Mesodermal cell (in vitro differentiated cells): ENCODE results near the gene KCNQ5.
A peak's percentile ranks its signal among the peaks of the same experiment; 100 is the strongest.

Experiments
- H3K27ac ChIP-seq: 2 replicates; pipeline ENCODE4 v1.7.0; 2013; ENCODE audit warnings: mild to moderate bottlenecking, low read depth, low read length, moderate library complexity; ENCODE audit not compliant: severe bottlenecking
- H3K36me3 ChIP-seq: 2 replicates; pipeline ENCODE4 v1.7.1; 2013; ENCODE audit warnings: mild to moderate bottlenecking, low read length, moderate library complexity; ENCODE audit not compliant: control insufficient read depth, insufficient read depth
- H3K4me1 ChIP-seq: one replicate; pipeline ENCODE4 v1.7.1; 2013; ENCODE audit warnings: mild to moderate bottlenecking, low read length; ENCODE audit not compliant: insufficient read depth, control insufficient read depth, poor library complexity, severe bottlenecking
- H3K4me3 ChIP-seq: 2 replicates; pipeline ENCODE4 v1.7.0; 2013; ENCODE audit warnings: low read length, control low read depth, mild to moderate bottlenecking; ENCODE audit not compliant: insufficient read depth, poor library complexity, severe bottlenecking; ENCODE audit errors: extremely low read depth
- H3K9me3 ChIP-seq: 2 replicates; pipeline ENCODE4 v1.7.1; 2013; ENCODE audit warnings: mild to moderate bottlenecking, low read length, moderate library complexity; ENCODE audit not compliant: control insufficient read depth
- WGBS, 2 experiments: methylation state at CpG; one replicate each; pipeline ENCODE4 v1.1.5; 2013; ENCODE audit warnings: missing lambda C conversion rate in 2 of 2; ENCODE audit not compliant: insufficient coverage in 2 of 2; 5-methylcytosine and 5-hydroxymethylcytosine counted together

KCNQ5 gene

GRCh38 chr6:72620871-72621290 is 983 bp upstream of the KCNQ5 start:
- no peak overlapping the region for H3K27ac ChIP-seq

GRCh38 chr6:72622094-72622940 is 453 bp downstream of the KCNQ5 start:
- H3K36me3 ChIP-seq = no peaks in the 10 kb centered on the region
- WGBS, 2 experiments = 1% methylated on average over 52 to 83 of the region's 89 CpGs

More at GRCh38 chr6:72620871-72621290, 983 bp upstream of the KCNQ5 start:
- H3K36me3 ChIP-seq = no peaks in the 10 kb centered on the region
- WGBS, 2 experiments = 6 to 12% methylated on average over 12 to 16 of the region's 21 CpGs
- H3K9me3 ChIP-seq = no peaks in the 10 kb centered on the region
- peak overlapping the region; percentile 59 for H3K4me3 ChIP-seq
- peaks cover 13% of the 10 kb centered on the region for H3K4me1 ChIP-seq

GRCh38 chr6:72623808-72624207 is 1.9 kb downstream of the KCNQ5 start:
- no peak overlapping the region for H3K27ac ChIP-seq
- peak overlapping the region; percentile 59 for H3K4me3 ChIP-seq
- WGBS, 2 experiments = 64 to 80% methylated on average over 1 to 2 of the region's 5 CpGs
- peaks cover 13% of the 10 kb centered on the region for H3K4me1 ChIP-seq
- H3K9me3 ChIP-seq = no peaks in the 10 kb centered on the region
- no peaks in the 10 kb centered on the region for H3K36me3 ChIP-seq

More at GRCh38 chr6:72622094-72622940, 453 bp downstream of the KCNQ5 start:
- no peaks in the 10 kb centered on the region for H3K9me3 ChIP-seq
- peaks cover 13% of the 10 kb centered on the region for H3K4me1 ChIP-seq
- H3K4me3 ChIP-seq = peak overlapping the region; percentile 59
- no peak overlapping the region for H3K27ac ChIP-seq

- no peaks in the 10 kb centered on the region for H3K36me3 ChIP-seq
- no peak overlapping the region for H3K27ac ChIP-seq
- peaks cover 10% of the 10 kb centered on the region for H3K4me1 ChIP-seq
- no peak overlapping the region for H3K4me3 ChIP-seq
- H3K9me3 ChIP-seq = no peaks in the 10 kb centered on the region
- WGBS, 2 experiments = 75% methylated on average over 2 of the region's 3 CpGs; no CpG with 5 or more reads in 1 of the 2 experiments
Measured at GRCh38 chr6:72624557-72625160, 2.8 kb downstream of the KCNQ5 start.

- H3K27ac ChIP-seq = no peak overlapping the region
- H3K9me3 ChIP-seq = no peaks in the 10 kb centered on the region
- H3K4me3 ChIP-seq = no peak overlapping the region
- 89 to 100% methylated on average over 2 of the region's 2 CpGs for WGBS, 2 experiments
- H3K36me3 ChIP-seq = no peaks in the 10 kb centered on the region
- H3K4me1 ChIP-seq = no peaks in the 10 kb centered on the region
Measured at GRCh38 chr6:72626126-72626525, 4.3 kb downstream of the KCNQ5 start.

- Histone ChIP-seq H3K27ac (no peak overlapping the region), H3K9me3 (no peaks in the 10 kb centered on the region), H3K36me3 (no peaks in the 10 kb centered on the region), H3K4me1 (no peaks in the 10 kb centered on the region), H3K4me3 (no peak overlapping the region)
Measured at GRCh38 chr6:72627539-72627938, 5.7 kb downstream of the KCNQ5 start.

GRCh38 chr6:72631480-72631879 is 9.6 kb downstream of the KCNQ5 start:
- Histone ChIP-seq H3K36me3 (no peaks in the 10 kb centered on the region), H3K9me3 (no peaks in the 10 kb centered on the region), H3K4me1 (no peaks in the 10 kb centered on the region), H3K4me3 (no peak overlapping the region), H3K27ac (no peak overlapping the region)

GRCh38 chr6:72635636-72636035 is 13.8 kb downstream of the KCNQ5 start:
- Histone ChIP-seq H3K4me1 (no peaks in the 10 kb centered on the region), H3K36me3 (no peaks in the 10 kb centered on the region), H3K4me3 (no peak overlapping the region), H3K27ac (no peak overlapping the region), H3K9me3 (no peaks in the 10 kb centered on the region)
- no CpG with 5 or more reads among the region's 2 CpGs for WGBS, 2 experiments

GRCh38 chr6:72636215-72636614 is 14.4 kb downstream of the KCNQ5 start:
- no peaks in the 10 kb centered on the region for H3K4me1 ChIP-seq
- no peak overlapping the region for H3K27ac ChIP-seq
- WGBS, 2 experiments = 100% methylated on average over 1 of the region's 2 CpGs; no CpG with 5 or more reads in 1 of the 2 experiments
- no peaks in the 10 kb centered on the region for H3K9me3 ChIP-seq
- no peak overlapping the region for H3K4me3 ChIP-seq
- no peaks in the 10 kb centered on the region for H3K36me3 ChIP-seq

GRCh38 chr6:72636786-72637185 is 14.9 kb downstream of the KCNQ5 start:
- whole genome bisulfite sequencing, 2 experiments = 92 to 100% methylated on average over 2 of the region's 3 CpGs
- H3K27ac ChIP-seq = no peak overlapping the region
- no peaks in the 10 kb centered on the region for H3K4me1 ChIP-seq
- no peak overlapping the region for H3K4me3 ChIP-seq
- H3K9me3 ChIP-seq = no peaks in the 10 kb centered on the region
- no peaks in the 10 kb centered on the region for H3K36me3 ChIP-seq
